ENCODE measurements around the gene RTN1.

DNA sequence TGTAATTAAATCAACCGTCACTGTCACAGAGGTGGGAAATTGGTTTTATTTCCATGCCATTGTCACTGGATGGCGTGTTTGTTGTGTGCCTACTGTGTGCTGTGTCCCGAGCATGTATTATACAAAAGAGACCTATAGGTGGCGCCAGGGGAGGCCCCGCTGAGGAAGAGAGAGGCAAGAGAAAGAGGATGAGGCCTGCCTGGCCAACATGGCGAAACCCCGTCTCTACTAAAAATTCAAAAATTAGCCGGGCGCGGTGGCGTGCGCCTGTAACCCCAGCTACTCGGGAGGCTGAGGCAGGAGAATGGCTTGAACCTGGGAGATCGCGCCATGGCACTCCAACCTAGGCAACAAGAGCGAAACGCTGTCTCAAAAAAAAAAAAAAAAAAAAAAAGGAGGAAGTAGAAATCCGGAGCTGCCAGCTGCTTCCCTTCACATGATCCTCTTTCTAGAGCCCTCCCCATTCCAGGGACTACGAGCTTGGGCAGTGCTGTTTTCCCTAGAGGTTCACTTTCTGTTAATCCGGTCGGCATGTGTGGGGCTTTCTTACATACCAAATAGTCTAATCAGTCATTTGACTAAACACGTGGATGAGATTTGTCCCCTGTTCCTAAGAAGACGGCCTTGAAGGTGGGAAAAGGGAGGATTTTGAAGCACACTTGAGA, 287.6 kb downstream of the RTN1 start:
- TF ChIP-seq EZH2 (IDR thresholded peaks at IDR 0.05; ENCODE audit: insufficient read depth, poor library complexity, severe bottlenecking) (no peak), EZH2phosphoT487 (IDR thresholded peaks at IDR 0.05; ENCODE audit: insufficient read depth, low read depth) (no peak)

Data from GM23248 (cell line).